ENCODE results near the gene OR4F29.
"Not testable (repeated sequence)": the region's sequence is repeated elsewhere in the genome, so short reads cannot be mapped to it uniquely, and the experiment has no call there.

OR4F29 gene

GRCh38 chr1:451578-451977, at the start of gene OR4F29:
Gene OR4F29 (minus strand): TSS chr1:451678. CDS start chr1:451678, 0 bp downstream.
- DNase-seq, result not testable (repeated sequence)

Data from stimulated activated CD8-positive, alpha-beta memory T cell treated with anti-CD3 and anti-CD28 coated beads, Interleukin-4, amount 100 ng/mL, for 48 hours (primary cell).